ENCODE data around the gene SMIM44.

Gene SMIM44

DNA sequence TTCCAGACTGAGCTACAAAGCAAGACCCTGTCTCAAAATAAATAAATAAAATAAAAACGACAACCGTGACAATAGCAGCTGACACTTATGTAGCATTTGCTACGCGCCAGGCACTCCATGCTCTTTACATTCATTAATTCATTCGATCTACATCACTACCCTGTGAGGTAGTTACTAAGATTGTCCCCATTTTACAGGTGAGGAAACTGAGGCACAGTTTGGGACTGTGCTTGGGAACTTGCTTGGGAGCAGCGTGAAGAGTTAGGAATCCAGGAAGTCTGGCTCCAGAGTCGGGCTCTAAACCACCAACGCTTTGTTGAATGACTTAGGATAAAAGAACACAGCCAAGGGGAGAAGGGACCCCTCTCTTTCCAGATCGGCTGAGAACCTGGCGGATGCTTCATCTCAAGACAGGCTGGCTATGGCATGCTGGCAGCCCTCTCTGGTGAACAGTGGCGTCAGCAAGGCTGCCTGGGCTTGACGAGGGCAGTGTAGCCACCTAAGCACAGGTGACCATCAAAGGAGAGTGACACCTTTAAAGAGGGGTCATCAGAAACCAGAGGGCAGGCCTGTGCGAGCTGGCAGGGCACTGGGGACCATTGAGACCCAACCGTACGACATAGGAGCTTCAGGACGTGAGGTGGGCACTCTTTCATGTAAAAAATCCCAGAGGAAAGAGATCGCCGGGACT is 16.6 kb upstream of the SMIM44 start:
- peak overlapping the region; percentile 83 for H2AFZ ChIP-seq (ENCODE audit: low read length, unreplicated experiment)
- H3K27me3 ChIP-seq (ENCODE audit: insufficient read depth, low read length), result no peaks in the 10 kb centered on the region
- peak overlapping the region; percentile 90 for H3K27ac ChIP-seq (ENCODE audit: low read depth, low read length)
- H3K4me3 ChIP-seq (ENCODE audit: low read depth, low read length), result peak overlapping the region; percentile 95
- H3K36me3 ChIP-seq (ENCODE audit: insufficient read depth, low read length), result no peaks in the 10 kb centered on the region
- H3K4me1 ChIP-seq (ENCODE audit: control insufficient read depth, insufficient read depth, low read length, unreplicated experiment), result no peaks in the 10 kb centered on the region
- H3K79me2 ChIP-seq (ENCODE audit: control insufficient read depth, insufficient read depth, low read length, unreplicated experiment), result peaks cover 24% of the 10 kb centered on the region

DNA sequence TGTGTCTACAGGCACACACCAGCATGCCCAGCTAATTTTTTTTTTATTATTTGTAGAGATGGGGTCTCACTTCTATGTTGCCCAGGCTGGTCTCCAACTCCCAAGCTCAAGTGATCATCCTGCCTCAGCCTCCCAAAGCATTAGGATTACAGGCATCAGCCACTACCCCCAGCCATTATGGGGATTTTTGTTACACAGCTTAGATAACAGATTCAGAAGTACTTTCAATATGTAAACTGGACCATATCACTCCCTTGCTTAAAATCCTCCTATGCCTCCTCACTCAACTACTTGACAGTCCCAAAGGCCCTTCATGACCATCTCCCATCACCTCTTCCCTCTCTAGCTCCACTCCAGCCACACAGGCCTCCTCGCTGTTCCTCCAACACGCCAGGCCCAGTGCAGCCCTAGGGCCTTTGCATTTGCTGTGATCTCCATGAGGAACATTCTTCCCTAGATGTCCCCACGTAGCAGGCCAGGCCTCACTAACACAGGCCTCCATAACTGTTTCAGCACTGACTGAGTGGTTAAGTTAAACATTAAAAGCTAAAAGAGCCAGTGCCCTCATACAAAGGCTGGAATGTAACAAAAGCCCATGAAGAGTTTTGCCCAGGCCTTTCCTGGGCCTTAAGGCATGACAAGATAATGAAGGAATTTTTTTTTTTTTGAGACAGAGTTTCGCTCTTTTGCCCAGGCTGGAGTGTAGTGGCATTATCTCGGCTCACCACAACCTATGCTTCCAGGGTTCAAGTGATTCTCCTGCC is 14.7 kb upstream of the SMIM44 start:
- Histone ChIP-seq H2AFZ (ENCODE audit: low read length, unreplicated experiment) (no peak overlapping the region), H3K27ac (ENCODE audit: low read depth, low read length) (no peak overlapping the region), H3K79me2 (ENCODE audit: control insufficient read depth, insufficient read depth, low read length, unreplicated experiment) (peaks cover 24% of the 10 kb centered on the region), H3K4me1 (ENCODE audit: control insufficient read depth, insufficient read depth, low read length, unreplicated experiment) (no peaks in the 10 kb centered on the region), H3K4me3 (ENCODE audit: low read depth, low read length) (no peak overlapping the region), H3K27me3 (ENCODE audit: insufficient read depth, low read length) (no peaks in the 10 kb centered on the region), H3K36me3 (ENCODE audit: insufficient read depth, low read length) (0 out of 2 replicates have a peak, but pooled peaks cover 3% of the 10 kb centered on the region)

DNA sequence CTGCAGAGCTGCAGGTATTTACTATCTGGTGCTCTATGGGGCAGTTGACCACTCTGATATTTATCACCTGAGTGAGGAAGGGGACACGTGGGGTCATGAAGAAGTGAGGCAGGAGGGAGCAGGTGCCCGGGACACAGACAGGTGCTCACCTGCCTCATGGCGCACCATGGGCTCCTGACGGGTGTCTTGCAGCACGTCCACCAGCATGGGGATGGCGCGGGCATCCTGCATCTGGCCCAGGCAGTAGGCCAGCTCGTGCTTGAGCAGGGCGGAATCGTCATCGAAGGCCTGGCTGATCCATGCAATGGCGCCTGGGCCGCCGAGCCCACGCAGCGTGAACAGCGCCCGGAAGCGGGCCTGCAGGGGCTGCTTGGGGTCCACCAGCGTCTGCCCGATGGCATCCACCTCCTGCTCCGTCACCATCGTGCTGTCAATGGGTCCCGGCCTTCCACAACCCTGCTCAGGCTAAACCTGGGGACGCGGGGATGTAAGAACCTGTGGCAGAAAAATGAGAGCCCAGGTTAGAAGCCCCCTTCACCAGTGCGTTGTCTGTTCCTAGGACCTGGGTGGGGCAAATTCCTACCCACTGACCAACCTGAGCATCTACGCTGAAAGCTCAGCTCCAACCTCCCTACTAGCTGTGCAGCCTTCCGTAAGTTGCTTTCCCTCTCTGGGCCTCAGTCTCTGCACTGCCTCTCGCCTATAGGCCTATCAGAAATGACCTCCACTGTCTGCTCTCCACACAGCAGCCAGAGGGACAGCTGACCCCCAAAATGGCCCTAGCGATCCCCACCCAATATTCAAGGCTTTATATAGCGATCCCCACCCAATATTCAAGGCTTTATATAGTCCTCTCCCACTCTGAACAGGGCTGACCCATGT is 13.4 kb upstream of the SMIM44 start:
- H3K79me2 ChIP-seq (ENCODE audit: control insufficient read depth, insufficient read depth, low read length, unreplicated experiment), result peaks cover 24% of the 10 kb centered on the region
- no peaks in the 10 kb centered on the region for H3K27me3 ChIP-seq (ENCODE audit: insufficient read depth, low read length)
- no peak overlapping the region for H2AFZ ChIP-seq (ENCODE audit: low read length, unreplicated experiment)
- no peak overlapping the region for H3K27ac ChIP-seq (ENCODE audit: low read depth, low read length)
- no peaks in the 10 kb centered on the region for H3K4me1 ChIP-seq (ENCODE audit: control insufficient read depth, insufficient read depth, low read length, unreplicated experiment)
- H3K36me3 ChIP-seq (ENCODE audit: insufficient read depth, low read length), result 0 out of 2 replicates have a peak, but pooled peaks cover 3% of the 10 kb centered on the region
- H3K4me3 ChIP-seq (ENCODE audit: low read depth, low read length), result no peak overlapping the region

DNA sequence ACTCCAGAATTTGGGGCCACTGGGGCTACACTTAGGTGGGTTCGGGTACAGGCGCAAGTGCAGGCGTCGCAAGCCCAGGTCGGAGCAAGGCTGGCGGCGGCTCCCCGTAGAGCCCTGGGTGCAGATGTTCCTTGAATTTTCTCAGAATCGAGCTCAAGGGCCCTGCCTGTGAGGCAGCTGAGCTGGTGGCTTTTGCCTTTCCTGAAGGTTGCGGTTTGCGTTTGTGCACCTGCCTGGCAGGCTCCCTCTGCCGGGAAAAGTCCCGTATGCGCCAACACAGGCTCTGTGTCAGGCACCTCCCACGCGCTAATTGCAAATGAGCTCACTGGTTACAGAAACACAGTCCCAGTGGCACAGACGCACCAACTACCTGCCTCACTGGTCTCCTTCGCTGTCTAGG is 11.3 kb upstream of the SMIM44 start:
- Histone ChIP-seq H3K36me3 (ENCODE audit: insufficient read depth, low read length) (0 out of 2 replicates have a peak, but pooled peaks cover 3% of the 10 kb centered on the region), H3K4me3 (ENCODE audit: low read depth, low read length) (no peak overlapping the region), H3K4me1 (ENCODE audit: control insufficient read depth, insufficient read depth, low read length, unreplicated experiment) (no peaks in the 10 kb centered on the region), H3K27ac (ENCODE audit: low read depth, low read length) (no peak overlapping the region), H2AFZ (ENCODE audit: low read length, unreplicated experiment) (no peak overlapping the region), H3K27me3 (ENCODE audit: insufficient read depth, low read length) (no peaks in the 10 kb centered on the region), H3K79me2 (ENCODE audit: control insufficient read depth, insufficient read depth, low read length, unreplicated experiment) (peaks cover 16% of the 10 kb centered on the region)

DNA sequence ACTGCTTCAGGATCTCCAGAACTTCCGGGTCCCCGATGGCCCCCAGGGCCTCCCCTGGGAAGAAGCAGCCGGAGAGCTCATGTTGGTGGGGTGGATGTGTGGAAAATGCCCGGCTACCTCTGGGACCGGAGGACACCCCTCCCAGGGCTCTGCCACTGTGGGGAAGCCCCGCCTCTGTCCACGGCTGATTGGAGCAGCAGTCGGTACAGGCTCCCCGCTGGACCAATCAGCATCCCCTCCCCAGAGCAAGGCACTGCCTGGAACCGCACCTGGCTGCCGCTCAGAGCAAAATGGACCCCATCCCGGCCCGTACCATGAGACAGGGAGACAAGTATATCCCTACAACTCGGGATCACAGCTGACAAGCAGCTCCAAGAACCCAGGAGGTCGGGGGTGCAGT is 10.8 kb upstream of the SMIM44 start:
- Histone ChIP-seq H3K4me3 (ENCODE audit: low read depth, low read length) (no peak overlapping the region), H3K4me1 (ENCODE audit: control insufficient read depth, insufficient read depth, low read length, unreplicated experiment) (no peaks in the 10 kb centered on the region), H3K27ac (ENCODE audit: low read depth, low read length) (no peak overlapping the region), H3K36me3 (ENCODE audit: insufficient read depth, low read length) (0 out of 2 replicates have a peak, but pooled peaks cover 3% of the 10 kb centered on the region), H3K79me2 (ENCODE audit: control insufficient read depth, insufficient read depth, low read length, unreplicated experiment) (peaks cover 13% of the 10 kb centered on the region), H3K27me3 (ENCODE audit: insufficient read depth, low read length) (no peaks in the 10 kb centered on the region), H2AFZ (ENCODE audit: low read length, unreplicated experiment) (no peak overlapping the region)

DNA sequence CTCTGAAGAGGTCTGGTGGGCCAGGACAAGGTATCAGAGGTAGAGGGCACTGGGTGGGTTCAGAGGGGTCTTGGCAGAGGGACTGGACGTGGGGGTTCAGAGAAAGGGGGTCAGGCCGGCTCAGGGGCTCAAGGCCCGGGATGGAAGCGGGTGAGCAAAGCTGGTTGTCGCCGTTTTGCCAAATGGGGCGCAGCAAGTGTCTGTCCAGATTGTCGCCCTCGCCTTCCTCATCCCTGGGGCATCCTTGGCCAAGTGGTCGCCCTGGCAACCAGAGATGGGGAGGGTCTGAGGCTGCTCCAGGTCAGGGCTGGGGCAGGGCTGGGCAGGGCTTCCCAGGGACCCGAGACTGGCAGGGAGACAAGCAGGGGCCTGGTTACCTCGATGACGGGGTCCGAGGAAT is 10.4 kb upstream of the SMIM44 start:
- H3K4me1 ChIP-seq (ENCODE audit: control insufficient read depth, insufficient read depth, low read length, unreplicated experiment), result no peaks in the 10 kb centered on the region
- H3K27ac ChIP-seq (ENCODE audit: low read depth, low read length), result no peak overlapping the region
- 0 out of 2 replicates have a peak, but pooled peaks cover 3% of the 10 kb centered on the region for H3K36me3 ChIP-seq (ENCODE audit: insufficient read depth, low read length)
- no peaks in the 10 kb centered on the region for H3K27me3 ChIP-seq (ENCODE audit: insufficient read depth, low read length)
- no peak overlapping the region for H2AFZ ChIP-seq (ENCODE audit: low read length, unreplicated experiment)
- no peak overlapping the region for H3K4me3 ChIP-seq (ENCODE audit: low read depth, low read length)
- H3K79me2 ChIP-seq (ENCODE audit: control insufficient read depth, insufficient read depth, low read length, unreplicated experiment), result peaks cover 9% of the 10 kb centered on the region

DNA sequence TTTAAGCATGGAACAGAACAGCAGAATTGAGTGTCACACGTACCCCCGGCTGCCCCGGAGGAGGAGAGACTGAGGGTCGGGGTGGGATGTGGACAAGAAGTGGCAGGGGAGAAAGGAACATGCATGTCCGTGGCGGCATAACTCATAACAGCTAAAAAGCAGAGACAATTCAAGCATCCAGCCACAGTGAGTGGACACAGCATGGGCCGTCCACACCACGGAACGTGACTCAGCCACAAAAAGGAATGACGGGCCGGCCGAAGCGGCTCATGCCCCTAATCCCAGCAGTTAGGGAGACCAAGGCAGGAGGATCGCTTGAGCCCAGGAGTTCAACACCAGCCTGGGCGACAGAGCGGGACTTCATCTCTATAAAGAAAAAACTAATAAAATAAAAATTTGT is 9.7 kb upstream of the SMIM44 start:
- Histone ChIP-seq H3K79me2 (ENCODE audit: control insufficient read depth, insufficient read depth, low read length, unreplicated experiment) (peaks cover 5% of the 10 kb centered on the region), H3K4me1 (ENCODE audit: control insufficient read depth, insufficient read depth, low read length, unreplicated experiment) (no peaks in the 10 kb centered on the region), H3K27ac (ENCODE audit: low read depth, low read length) (no peak overlapping the region), H2AFZ (ENCODE audit: low read length, unreplicated experiment) (no peak overlapping the region), H3K27me3 (ENCODE audit: insufficient read depth, low read length) (no peaks in the 10 kb centered on the region), H3K4me3 (ENCODE audit: low read depth, low read length) (no peak overlapping the region), H3K36me3 (ENCODE audit: insufficient read depth, low read length) (0 out of 2 replicates have a peak, but pooled peaks cover 3% of the 10 kb centered on the region)

DNA sequence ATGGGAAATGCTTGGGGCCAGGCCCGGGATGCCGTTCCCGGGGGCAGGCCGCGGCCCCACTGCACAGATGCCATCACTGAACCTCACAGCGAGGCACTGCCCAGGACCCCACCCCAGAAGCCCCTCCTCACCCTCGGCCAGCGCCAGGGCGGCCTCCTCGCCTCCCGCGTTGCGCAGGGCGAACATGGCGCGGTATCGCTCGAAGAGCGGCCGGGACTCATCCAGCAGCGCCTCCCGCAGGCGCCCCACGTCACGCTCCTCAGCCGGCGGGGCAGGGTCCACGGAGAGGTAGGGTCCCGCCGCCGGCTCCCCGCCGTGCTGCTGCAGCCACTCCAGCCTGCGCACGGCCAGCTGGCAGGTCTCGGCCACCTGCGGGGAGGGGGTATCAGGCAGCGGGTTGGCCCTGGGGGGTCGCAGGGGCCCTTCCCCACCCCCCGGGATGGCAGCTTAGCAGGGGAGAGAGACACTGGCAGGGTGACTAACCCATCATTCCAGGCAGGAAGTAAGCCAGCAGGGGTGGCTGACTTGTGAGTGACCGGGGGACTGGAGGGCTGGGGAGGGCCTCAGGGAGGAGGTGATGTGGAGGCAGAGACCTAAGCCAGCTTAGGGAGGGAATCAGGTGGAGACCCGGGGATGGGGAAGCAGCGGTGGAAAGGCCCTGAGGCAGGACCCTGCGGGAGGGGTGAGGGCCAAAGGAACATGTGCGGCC is 9.0 kb upstream of the SMIM44 start:
- Histone ChIP-seq H3K27ac (ENCODE audit: low read depth, low read length) (no peak overlapping the region), H3K4me1 (ENCODE audit: control insufficient read depth, insufficient read depth, low read length, unreplicated experiment) (no peaks in the 10 kb centered on the region)

DNA sequence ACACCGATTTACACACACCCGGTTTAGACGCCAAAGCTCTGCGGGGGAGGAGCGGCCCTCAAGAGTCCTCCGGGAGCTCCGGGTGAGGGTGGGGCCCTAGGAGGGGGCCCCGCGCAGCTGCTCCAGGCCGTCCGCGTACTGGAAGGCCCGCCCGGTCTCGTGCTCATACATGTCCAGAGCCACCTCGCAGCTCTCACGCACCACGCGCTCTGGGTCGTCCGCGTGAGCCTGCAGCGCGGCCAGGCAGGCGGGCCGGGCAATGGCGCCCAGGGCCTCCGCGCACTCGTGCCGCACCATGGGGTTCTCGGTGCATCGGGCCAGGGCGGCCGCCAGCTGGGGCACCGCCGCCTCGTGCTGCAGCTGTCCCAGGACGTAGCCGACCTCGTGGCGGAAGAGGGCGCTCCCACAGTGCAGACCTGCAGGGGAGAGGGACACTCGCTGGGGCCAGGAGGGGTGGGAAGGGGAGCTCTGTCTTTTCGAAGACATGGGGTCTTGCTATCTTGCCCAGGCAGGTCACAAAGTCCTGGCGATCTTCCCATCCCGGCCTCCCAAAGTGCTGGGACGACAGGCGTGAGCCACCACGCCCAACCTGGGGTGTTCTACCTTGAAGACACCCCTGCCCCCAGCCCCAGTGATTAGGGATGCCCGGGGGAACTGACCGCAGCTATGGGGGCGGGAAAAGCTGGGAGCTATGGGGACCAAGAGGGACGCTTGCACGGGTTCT is 8.3 kb upstream of the SMIM44 start:
- Histone ChIP-seq H3K79me2 (ENCODE audit: control insufficient read depth, insufficient read depth, low read length, unreplicated experiment) (no peaks in the 10 kb centered on the region), H3K4me1 (ENCODE audit: control insufficient read depth, insufficient read depth, low read length, unreplicated experiment) (no peaks in the 10 kb centered on the region), H3K36me3 (ENCODE audit: insufficient read depth, low read length) (0 out of 2 replicates have a peak, but pooled peaks cover 3% of the 10 kb centered on the region), H3K4me3 (ENCODE audit: low read depth, low read length) (no peak overlapping the region), H3K27me3 (ENCODE audit: insufficient read depth, low read length) (no peaks in the 10 kb centered on the region), H2AFZ (ENCODE audit: low read length, unreplicated experiment) (no peak overlapping the region), H3K27ac (ENCODE audit: low read depth, low read length) (no peak overlapping the region)

More for the DNA sequence above, 9.0 kb upstream of the SMIM44 start:
- no peak overlapping the region for H3K4me3 ChIP-seq (ENCODE audit: low read depth, low read length)
- H3K79me2 ChIP-seq (ENCODE audit: control insufficient read depth, insufficient read depth, low read length, unreplicated experiment), result peaks cover 2% of the 10 kb centered on the region
- 0 out of 2 replicates have a peak, but pooled peaks cover 3% of the 10 kb centered on the region for H3K36me3 ChIP-seq (ENCODE audit: insufficient read depth, low read length)
- no peaks in the 10 kb centered on the region for H3K27me3 ChIP-seq (ENCODE audit: insufficient read depth, low read length)
- H2AFZ ChIP-seq (ENCODE audit: low read length, unreplicated experiment), result no peak overlapping the region

Measured in ACC112 (cell line).